NCI-H1048 (cell line): ENCODE results near the gene ABCC9.

Experiments
- DNase-seq: peaks from one replicate; lab custom pipeline; 2025; lab: John Stamatoyannopoulos, UW

The ABCC9 gene

GRCh38 chr12:21877293-21877982 is 63.8 kb downstream of the ABCC9 start:
- no peak for DNase-seq

- no peak for DNase-seq
Observed at GRCh38 chr12:21865846-21866245, 75.4 kb downstream of the ABCC9 start.

DNA sequence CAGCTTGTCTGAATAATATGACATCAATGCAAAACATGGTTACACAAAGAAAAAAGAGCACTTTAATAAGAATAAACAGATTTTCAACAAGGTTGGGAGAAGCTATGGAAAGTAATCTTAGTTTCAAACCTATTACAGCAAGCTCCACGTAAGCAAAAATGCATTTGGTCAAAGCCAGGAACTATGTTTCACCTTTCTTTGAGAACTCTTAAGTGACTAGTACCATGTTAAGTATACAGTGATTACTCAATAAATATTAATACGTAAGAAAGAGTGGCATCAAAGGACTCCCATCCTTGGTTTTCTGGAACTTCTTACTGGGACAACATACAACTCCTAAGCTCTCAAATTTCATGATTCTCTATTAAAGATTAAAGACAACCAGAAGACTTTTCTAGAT is 80.7 kb downstream of the ABCC9 start:
- DNase-seq = no peak

GRCh38 chr12:21860128-21860527 is 81.1 kb downstream of the ABCC9 start:
- no peak for DNase-seq

DNA sequence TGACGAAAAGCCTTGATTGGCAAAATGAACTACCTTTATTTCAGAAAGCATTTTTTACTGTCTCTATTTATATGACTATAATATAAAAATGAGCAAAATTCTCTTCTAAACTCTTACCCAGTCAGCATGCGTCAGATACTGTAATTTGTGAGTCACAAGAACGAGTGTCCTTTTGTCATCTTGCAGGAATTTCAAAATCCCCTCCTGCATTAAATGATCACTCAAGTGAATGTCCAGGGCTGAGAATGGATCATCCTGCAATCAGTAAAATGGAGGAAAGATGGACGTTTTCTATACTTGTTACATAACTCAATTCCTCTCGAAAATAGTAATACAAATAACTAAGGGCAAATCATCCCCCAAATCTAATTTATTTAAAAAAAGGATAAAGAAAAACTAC is 89.0 kb downstream of the ABCC9 start:
- no peak for DNase-seq

- DNase-seq = no peak
Observed at GRCh38 chr12:21851151-21851550, 90.1 kb downstream of the ABCC9 start.

DNA sequence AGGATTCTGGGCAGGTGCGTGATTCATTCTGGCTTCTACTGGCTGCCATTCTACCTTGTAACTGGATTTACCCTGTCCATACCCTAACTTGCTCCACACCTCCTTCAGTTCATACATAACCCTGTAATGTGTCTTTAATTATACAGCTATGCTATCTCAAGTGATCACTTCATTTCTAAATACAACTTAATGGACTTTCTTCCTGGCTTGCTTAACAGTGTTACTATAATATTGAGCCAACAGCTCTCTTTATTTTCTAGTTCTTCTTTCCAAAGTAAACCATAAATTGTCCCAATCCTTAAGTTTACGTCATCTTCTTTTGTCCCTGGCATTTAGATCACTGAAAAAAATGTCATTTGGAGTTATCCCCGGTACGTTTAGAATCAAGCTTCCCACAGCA is 90.8 kb downstream of the ABCC9 start:
- DNase-seq = no peak

- no peak for DNase-seq
Observed at GRCh38 chr12:21849878-21850277, 91.3 kb downstream of the ABCC9 start.

DNA sequence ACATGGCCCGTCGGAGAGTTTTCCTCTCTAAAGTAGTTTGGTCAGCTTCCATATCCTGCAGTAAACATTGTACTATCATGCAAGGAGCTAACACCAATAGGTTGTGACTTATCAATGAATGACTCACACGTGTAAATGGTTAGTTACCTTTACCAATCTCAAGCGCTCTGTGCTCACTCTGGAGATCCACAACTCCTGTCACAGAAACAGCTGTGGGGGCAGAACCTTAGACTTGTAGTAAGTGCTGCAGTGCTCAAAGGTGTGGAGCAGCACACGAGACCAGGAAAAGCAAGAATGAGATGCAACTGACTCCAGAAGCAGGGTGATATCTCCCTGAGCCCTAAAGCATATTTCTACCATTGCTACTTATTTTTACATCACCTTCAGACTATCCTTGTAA is 93.0 kb downstream of the ABCC9 start:
- no peak for DNase-seq

DNA sequence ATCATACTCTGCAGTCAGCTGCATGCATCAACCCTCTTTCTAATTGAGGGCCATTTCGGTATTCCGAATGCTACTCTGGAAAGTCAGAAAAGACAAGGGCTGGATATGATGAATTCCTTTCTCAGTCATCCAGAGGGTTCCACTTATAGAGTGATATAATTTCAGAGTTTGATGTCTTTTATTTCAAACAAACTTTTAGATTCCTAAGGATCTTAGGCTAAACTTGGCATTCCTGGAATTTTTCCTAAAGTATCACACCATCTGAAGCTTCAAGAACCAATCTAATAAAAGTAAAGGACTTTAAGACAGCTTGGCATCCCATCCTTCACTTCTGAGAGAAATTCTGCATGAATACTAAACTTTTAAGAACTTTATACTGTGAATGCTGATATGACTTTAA is 97.4 kb downstream of the ABCC9 start:
- no peak for DNase-seq

GRCh38 chr12:21839776-21840175 is 101.5 kb downstream of the ABCC9 start:
- DNase-seq = no peak

DNA sequence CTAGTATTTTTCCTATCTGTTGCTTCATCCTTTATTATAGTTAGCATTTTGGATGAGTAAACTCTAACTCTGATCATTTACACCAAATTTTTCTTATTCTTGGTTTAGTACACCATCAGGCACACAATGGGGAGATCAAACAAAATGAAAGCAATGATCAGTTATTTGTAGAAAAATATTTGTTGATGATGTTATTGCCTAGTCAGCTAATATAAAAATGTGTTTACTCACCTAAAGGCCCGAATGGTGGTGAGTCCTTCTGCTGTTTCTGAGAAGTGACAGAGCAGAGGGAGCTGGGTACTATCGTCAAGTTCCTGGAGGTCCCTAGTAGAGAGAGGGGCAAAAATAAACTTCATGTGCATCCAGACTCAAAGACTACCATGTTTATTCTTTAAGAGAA is 103.4 kb downstream of the ABCC9 start:
- no peak for DNase-seq

GRCh38 chr12:21831791-21832344 is 109.4 kb downstream of the ABCC9 start:
- DNase-seq = no peak

- DNase-seq = no peak
Observed at GRCh38 chr12:21828779-21829178, 112.4 kb downstream of the ABCC9 start.

DNA sequence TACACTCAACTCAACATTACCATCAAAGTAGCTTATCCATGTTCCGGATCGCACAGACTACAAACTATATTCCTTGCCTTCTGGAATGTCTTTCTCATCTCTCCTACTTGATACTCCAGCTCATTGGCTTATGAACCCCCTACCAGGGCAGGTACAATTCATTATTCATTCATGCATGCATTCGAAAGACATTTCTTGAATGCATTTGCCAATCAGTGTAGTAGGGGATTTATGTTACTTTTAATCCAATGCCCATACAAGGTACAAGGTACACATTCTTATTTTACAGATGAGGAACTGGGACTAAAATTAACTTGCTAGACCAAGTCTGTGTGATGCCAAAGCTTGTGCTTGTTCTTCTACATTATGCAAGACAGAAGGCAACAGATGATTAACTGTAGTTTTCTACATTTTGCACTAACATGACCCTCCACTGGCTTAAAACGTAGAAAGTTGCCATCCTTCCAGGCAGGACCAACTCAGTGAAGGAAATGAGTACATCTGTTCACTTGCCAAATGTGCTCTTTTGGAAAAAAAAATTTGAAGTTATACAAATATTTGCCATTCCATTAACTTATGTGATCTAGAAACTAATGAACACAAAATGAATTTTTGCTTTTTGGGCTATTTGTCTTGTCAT is 113.0 kb downstream of the ABCC9 start:
- no peak for DNase-seq

DNA sequence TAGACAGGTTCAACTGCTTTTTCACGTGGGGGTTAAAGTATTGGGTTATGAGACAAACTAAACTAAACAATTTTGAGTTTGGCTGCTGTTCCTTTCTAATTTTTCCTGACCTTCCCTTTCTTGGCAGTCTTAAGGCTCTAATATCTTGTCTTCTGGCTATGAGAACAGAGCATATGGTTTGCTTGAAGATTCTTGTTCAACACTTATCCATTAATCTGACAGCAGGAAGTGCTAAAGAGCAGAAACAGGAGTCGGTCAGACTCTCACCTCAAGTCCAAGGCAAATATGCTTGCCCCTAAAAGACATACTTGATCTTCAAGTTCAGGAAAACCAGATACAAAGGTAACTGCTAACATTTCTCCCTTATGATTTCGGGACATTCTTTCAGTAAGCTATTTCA is 114.1 kb downstream of the ABCC9 start:
- DNase-seq = no peak

DNA sequence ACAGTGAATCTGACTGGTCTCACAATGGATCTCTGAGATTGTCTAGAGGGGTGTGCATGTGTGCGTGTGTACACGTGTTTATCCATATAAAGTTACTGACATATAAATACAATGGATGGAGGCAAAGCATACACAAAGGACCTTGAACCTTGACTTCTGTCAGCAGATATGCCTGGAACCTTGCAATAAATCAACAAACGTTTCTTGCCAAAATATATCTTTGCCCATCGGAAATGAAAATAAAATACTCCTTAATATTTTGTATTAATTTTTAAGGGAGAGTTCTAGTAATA is 114.7 kb downstream of the ABCC9 start:
- no peak for DNase-seq

DNA sequence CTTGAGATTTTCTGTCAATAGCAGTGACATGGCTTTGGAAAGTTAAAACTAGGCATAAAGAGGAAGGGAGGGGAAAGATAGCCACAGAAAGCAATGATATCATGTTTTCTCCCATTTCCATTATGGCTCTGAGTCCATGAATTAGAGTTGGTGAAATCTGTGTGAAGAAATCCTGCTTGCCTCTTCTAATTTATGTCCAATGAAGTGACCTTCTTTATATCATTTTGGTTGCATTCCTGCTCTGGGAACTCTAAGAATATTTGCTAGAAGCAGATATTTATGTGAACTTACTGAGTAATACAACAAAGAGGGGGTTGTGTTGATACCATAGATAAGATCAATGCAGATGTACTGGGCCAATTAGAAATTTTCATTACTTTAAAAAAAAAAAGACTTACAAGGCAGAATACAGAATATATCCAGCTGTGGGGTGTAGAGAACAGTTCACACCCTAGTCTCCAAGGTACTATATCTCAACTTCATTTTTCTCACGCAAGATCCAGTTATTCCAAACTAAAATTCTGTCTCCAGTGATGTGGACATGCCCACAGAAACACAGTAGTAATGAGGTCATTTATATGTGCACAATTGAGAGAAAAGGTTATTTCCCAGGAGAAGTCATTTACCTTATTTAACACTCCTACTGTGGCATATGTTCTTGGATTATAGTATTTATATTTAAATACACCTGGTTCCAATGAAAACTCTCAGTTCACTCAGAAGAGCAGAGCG is 115.2 kb downstream of the ABCC9 start:
- DNase-seq = no peak

GRCh38 chr12:21823581-21823980 is 117.6 kb downstream of the ABCC9 start:
- no peak for DNase-seq

DNA sequence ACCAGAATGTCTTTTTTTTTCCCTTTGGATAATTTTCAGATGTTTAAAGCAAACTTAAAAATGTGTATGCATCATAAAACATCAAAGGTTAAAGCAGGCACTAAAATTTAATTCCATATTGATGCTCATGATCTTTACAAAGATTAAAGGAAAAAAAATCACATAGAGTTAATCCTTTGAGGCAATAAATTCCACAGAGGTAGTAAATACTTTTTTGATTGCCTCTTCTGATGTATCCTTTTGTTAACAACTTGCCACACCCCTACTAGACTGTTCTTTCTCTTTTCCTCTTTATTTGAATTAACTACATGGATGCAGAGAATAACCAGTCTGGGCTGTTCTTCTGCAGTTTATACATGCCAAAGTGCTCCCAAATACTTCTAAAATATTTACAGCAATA is 121.5 kb downstream of the ABCC9 start:
- DNase-seq = no peak

- DNase-seq = no peak
Observed at GRCh38 chr12:21819236-21819635, 122.0 kb downstream of the ABCC9 start.

DNA sequence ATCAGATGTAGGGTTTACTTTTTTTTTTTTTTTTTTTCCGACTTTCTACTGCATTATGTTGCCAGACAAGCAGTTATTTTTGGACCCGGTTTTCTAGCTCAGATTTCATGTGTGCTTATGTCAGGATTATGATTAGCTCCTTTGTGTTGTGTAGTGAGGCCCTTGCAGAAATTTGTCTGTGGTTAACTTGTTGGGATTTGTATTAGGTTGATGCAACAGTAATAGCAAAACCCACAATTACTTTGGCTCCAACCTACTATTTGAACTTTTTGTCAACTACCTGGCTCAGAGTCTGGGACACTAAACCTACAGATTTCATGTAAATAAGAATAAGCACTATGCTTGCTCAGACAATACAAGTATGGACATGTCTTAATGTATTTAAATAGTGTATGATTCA is 122.6 kb downstream of the ABCC9 start:
- DNase-seq = no peak

- no peak for DNase-seq
Observed at GRCh38 chr12:21815306-21816062, 125.7 kb downstream of the ABCC9 start.
